HUES64 (cell line): ENCODE measurements around the gene SPEM1.
A peak's percentile ranks its signal among the peaks of the same experiment; 100 is the strongest.

Experiments used
- H3K27ac ChIP-seq: 2 replicates; pipeline ENCODE4 v1.7.0; 2013; ENCODE audit warnings: low read depth, low read length, inconsistent platforms
- H3K27me3 ChIP-seq: 2 replicates; pipeline ENCODE4 v1.6.1; 2013; ENCODE audit warnings: mild to moderate bottlenecking, low read length; ENCODE audit not compliant: insufficient read depth
- H3K36me3 ChIP-seq: 2 replicates; pipeline ENCODE4 v1.6.1; 2013; ENCODE audit warnings: mild to moderate bottlenecking, low read length; ENCODE audit not compliant: insufficient read depth
- H3K4me1 ChIP-seq: 2 replicates; pipeline ENCODE4 v1.6.1; 2013; ENCODE audit warnings: mild to moderate bottlenecking, low read length, moderate library complexity; ENCODE audit not compliant: insufficient read depth
- H3K4me3 ChIP-seq: 2 replicates; pipeline ENCODE4 v1.5.1; 2013; ENCODE audit warnings: mild to moderate bottlenecking, low read length, moderate library complexity
- H3K9ac ChIP-seq: 2 replicates; pipeline ENCODE4 v1.6.1; 2013; ENCODE audit warnings: mild to moderate bottlenecking, low read depth, low read length
- H3K9me3 ChIP-seq: 2 replicates; pipeline ENCODE4 v1.6.1; 2013; ENCODE audit warnings: low read depth, low read length; ENCODE audit not compliant: insufficient read depth
- WGBS: fragments of 150-250, 120-280 bp; methylation state at CpG from one replicate; pipeline ENCODE4 v1.1.7; 2013; ENCODE audit warnings: missing lambda C conversion rate; 5-methylcytosine and 5-hydroxymethylcytosine counted together

Gene SPEM1

GRCh38 chr17:7436556-7437368, 16.6 kb downstream of the SPEM1 start:
- WGBS = 2% methylated on average over 92 of the region's 92 CpGs
- H3K27me3 ChIP-seq = peaks cover 38% of the 10 kb centered on the region
- peak overlapping the region; percentile 95 for H3K4me3 ChIP-seq
- no peaks in the 10 kb centered on the region for H3K36me3 ChIP-seq
- H3K4me1 ChIP-seq = peaks cover 16% of the 10 kb centered on the region
- peak overlapping the region; percentile 58; the same call in 1 of the 2 replicates for H3K9ac ChIP-seq
- no peaks in the 10 kb centered on the region for H3K9me3 ChIP-seq
- peak overlapping the region; percentile 53; the same call in 1 of the 2 replicates for H3K27ac ChIP-seq

GRCh38 chr17:7437369-7437863, 17.3 kb downstream of the SPEM1 start:
- H3K9ac ChIP-seq = no peak overlapping the region
- H3K9me3 ChIP-seq = no peaks in the 10 kb centered on the region
- 7% methylated on average over 31 of the region's 31 CpGs for WGBS
- peaks cover 16% of the 10 kb centered on the region for H3K4me1 ChIP-seq
- peak overlapping the region; percentile 95 for H3K4me3 ChIP-seq
- H3K27me3 ChIP-seq = peaks cover 39% of the 10 kb centered on the region
- no peak overlapping the region; the same call in 1 of the 2 replicates for H3K27ac ChIP-seq
- no peaks in the 10 kb centered on the region for H3K36me3 ChIP-seq

DNA sequence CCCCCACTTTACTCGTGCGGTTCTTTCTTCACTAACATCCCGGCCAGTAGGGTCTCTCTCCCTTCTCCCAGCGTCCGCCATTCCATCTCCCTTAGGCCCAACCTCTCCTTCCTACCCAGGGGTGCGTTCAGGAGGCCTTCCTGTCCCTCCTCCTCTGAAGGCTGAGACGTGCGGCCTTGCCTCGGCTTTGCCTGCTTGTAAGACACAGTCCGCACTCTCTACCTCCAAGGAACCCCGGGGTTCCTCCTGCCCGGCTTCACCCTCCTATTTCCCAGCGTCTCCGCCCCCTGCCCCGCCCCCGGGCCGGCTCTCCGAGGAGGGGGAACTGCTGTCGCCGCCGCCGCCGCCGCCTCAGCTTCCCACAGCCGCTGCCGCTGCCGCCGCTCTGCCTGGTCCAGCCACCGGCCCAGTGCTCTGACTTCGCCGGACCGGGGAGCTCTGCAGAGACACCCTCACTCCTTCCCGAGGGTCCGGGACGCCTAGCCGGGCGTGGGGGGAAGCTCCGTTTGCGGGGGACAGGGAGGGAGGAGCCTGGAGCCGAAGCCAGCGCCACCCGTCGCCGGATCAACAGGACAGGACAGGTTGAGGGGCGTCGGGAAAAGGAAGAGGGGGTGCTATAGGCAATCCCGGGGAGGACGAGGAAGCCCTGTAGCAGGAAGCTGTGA, 18.0 kb downstream of the SPEM1 start:
- H3K27ac ChIP-seq = no peak overlapping the region
- H3K9me3 ChIP-seq = no peaks in the 10 kb centered on the region
- H3K4me1 ChIP-seq = peaks cover 16% of the 10 kb centered on the region
- WGBS = 2% methylated on average over 48 of the region's 48 CpGs
- H3K27me3 ChIP-seq = peaks cover 39% of the 10 kb centered on the region
- no peaks in the 10 kb centered on the region for H3K36me3 ChIP-seq
- peak overlapping the region; percentile 95 for H3K4me3 ChIP-seq
- peak overlapping the region; percentile 50; the same call in 1 of the 2 replicates for H3K9ac ChIP-seq

DNA sequence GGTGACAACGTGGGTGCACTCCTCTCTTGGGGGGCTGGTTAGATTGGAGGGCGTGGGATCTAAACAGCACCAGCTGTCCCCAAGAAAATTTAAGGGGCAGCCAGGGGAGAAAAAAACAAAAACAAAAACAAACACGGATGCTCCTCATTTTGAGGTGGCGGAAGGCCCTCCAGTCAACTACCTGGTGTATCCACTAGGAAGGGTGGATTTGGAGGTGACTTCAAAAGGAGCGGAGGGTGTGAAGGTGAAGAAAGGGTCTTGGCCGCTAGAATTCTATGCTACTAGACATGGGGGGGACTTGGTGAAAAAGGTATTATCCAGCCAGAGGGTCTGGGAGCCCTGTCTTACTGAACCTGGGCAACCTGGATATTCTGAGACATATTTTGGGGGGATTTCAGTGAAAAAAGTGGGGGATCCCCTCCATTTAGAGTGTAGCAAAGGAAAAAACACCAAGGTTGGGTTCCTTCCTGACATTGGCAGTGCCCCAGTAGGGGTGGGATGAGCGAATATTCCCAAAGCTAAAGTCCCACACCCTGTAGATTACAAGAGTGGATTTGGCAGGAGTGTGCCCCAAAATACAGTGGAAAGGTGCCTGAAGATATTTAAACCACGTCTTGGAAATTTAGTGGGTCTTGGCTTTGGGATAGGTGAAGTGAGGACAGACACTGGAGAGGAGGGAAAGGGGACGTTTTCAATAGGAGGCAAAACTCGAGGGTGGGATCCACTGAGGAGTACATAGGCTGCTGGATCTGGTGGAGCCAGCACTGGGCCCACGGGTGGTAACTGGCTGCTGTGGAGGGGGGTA, 18.7 kb downstream of the SPEM1 start:
- H3K4me3 ChIP-seq = peak overlapping the region; percentile 95
- peaks cover 39% of the 10 kb centered on the region for H3K27me3 ChIP-seq
- no peaks in the 10 kb centered on the region for H3K9me3 ChIP-seq
- H3K27ac ChIP-seq = no peak overlapping the region
- WGBS = 28% methylated on average over 11 of the region's 11 CpGs
- H3K9ac ChIP-seq = peak overlapping the region; percentile 50; the same call in 1 of the 2 replicates
- peaks cover 16% of the 10 kb centered on the region for H3K4me1 ChIP-seq
- no peaks in the 10 kb centered on the region for H3K36me3 ChIP-seq

- H3K27me3 ChIP-seq = peaks cover 39% of the 10 kb centered on the region
- peak within 1 kb of the TSS; percentile 95 for H3K4me3 ChIP-seq
- H3K36me3 ChIP-seq = no peaks in the 10 kb centered on the region
- 2% methylated on average over 50 of the region's 50 CpGs for WGBS
- peaks cover 21% of the 10 kb centered on the region for H3K4me1 ChIP-seq
- H3K27ac ChIP-seq = peak within 1 kb of the TSS; percentile 96
- no peaks in the 10 kb centered on the region for H3K9me3 ChIP-seq
- H3K9ac ChIP-seq = peak within 1 kb of the TSS; percentile 87
These were observed 19.5 kb downstream of the SPEM1 start, which contains the start of gene FGF11 for GRCh38 chr17:7439462-7440112. Gene FGF11, plus strand, starts transcription at chr17:7439512. Its CDS starts 109 bp downstream, at chr17:7439621.

DNA sequence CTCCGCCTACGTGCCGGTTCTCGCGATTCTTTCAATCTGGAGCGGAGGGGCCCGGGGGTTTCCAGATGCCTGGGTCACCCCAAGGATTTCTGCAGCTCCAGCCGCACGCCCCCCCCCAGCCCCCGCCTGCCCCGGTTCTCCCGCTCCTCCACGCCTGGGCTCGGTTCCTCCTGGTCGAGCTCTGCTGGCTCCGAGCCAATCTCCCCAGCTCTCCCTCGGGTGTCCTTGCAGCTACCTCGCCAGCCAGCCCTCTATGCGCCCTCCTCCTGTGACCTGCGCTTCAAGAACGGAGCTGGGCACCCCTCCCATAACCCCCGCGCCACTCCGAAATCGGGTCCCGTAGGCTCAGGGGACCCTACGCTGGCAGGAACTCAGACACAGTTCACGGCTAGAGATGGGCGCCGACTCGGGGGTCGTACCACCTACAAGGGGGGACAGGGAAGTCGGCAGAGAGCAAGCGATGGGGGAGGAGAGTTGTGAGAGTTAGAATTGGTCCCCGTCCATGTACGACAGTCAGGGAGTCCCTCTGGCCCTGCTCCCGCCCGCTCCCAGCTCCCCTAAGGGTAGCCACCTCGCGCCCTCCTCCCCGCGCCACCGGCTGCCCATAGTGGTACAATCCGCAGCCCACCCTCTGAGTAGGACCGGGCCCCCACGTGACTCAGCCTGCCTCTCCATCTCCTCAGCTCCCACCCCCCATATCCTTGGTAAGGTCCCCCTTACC, 20.1 kb downstream of the SPEM1 start:
- Histone ChIP-seq H3K4me3 (peak overlapping the region; percentile 95), H3K9ac (peak overlapping the region; percentile 87)

DNA sequence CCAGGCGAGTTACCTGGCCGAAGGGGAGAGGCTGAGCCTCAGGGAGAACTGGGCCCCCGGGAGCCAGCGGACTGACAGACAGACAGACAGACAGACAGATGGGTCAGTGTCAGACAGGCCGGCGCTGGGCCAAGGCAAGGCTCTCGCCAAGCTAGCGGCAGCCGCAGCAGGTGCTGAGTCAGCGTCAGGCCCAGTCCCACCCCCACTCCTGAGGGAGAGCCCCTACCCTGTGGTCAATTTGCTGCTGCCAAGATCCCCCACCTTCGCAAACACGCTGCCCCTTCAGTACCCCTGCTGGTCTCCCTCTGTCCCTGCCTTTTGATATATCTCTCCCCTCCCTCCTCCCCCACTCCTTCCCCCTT, 20.7 kb downstream of the SPEM1 start:
- H3K36me3 ChIP-seq = no peaks in the 10 kb centered on the region
- under 1% methylated on average over 12 of the region's 12 CpGs for WGBS
- H3K9ac ChIP-seq = peak overlapping the region; percentile 87
- no peaks in the 10 kb centered on the region for H3K9me3 ChIP-seq
- H3K4me1 ChIP-seq = peaks cover 22% of the 10 kb centered on the region
- peaks cover 39% of the 10 kb centered on the region for H3K27me3 ChIP-seq
- H3K4me3 ChIP-seq = peak overlapping the region; percentile 95
- peak overlapping the region; percentile 96 for H3K27ac ChIP-seq

More for the DNA sequence above, 20.1 kb downstream of the SPEM1 start:
- H3K4me1 ChIP-seq = peaks cover 22% of the 10 kb centered on the region
- H3K27me3 ChIP-seq = peaks cover 39% of the 10 kb centered on the region
- no peaks in the 10 kb centered on the region for H3K9me3 ChIP-seq
- peak overlapping the region; percentile 96 for H3K27ac ChIP-seq
- under 1% methylated on average over 46 of the region's 46 CpGs for WGBS
- H3K36me3 ChIP-seq = no peaks in the 10 kb centered on the region

- Histone ChIP-seq H3K4me3 (peak overlapping the region; percentile 95), H3K9me3 (no peaks in the 10 kb centered on the region), H3K4me1 (peaks cover 23% of the 10 kb centered on the region), H3K27me3 (peaks cover 35% of the 10 kb centered on the region), H3K27ac (peak overlapping the region; percentile 96), H3K9ac (peak overlapping the region; percentile 87), H3K36me3 (no peaks in the 10 kb centered on the region)
- 37% methylated on average over 6 of the region's 7 CpGs for WGBS
These were observed 21.1 kb downstream of the SPEM1 start for GRCh38 chr17:7441266-7441665.

GRCh38 chr17:7442142-7442541, 22.0 kb downstream of the SPEM1 start:
- Histone ChIP-seq H3K36me3 (no peaks in the 10 kb centered on the region), H3K4me1 (peaks cover 27% of the 10 kb centered on the region), H3K27me3 (peaks cover 31% of the 10 kb centered on the region), H3K4me3 (no peak overlapping the region), H3K9ac (no peak overlapping the region), H3K27ac (no peak overlapping the region), H3K9me3 (no peaks in the 10 kb centered on the region)
- WGBS = 100% methylated on average over 2 of the region's 2 CpGs
